ENCODE measurements around the gene BPHL. TPM values are rescaled to one million over a fixed set of nuclear protein-coding genes. Genes with fewer than 3 reads are reported as not detected.

BPHL gene
- total RNA-seq, 1 experiment from 2014 or later = 48.7 TPM

GRCh38 chr6:3147914-3148757 lies 29.6 kb downstream of the BPHL start:
- Histone ChIP-seq H3K4me1 (ENCODE audit: insufficient read depth, low read length) (no peaks in the 10 kb centered on the region; the same call in 1 of the 2 replicates), H3K9me3 (ENCODE audit: control insufficient read depth, low read depth, low read length) (no peaks in the 10 kb centered on the region), H2BK120ac (ENCODE audit: low read depth, low read length, poor library complexity, severe bottlenecking) (no peak overlapping the region), H2BK12ac (ENCODE audit: insufficient read length, low read depth, low read length) (no peak overlapping the region), H3K27me3 (ENCODE audit: insufficient read depth, low read length) (no peaks in the 10 kb centered on the region), H3K4me2 (ENCODE audit: insufficient read depth, insufficient read length, low read length) (no peak overlapping the region), H2BK5ac (ENCODE audit: insufficient read length, low read length) (no peak overlapping the region), H3K79me1 (ENCODE audit: insufficient read depth, low read depth, low read length, poor library complexity, severe bottlenecking) (no peaks in the 10 kb centered on the region), H4K5ac (ENCODE audit: insufficient read length, low read depth, low read length) (no peak overlapping the region), H3K18ac (ENCODE audit: insufficient read length, low read depth, low read length) (no peak overlapping the region), H3K79me2 (ENCODE audit: insufficient read depth, low read length) (no peaks in the 10 kb centered on the region), H3K4ac (ENCODE audit: low read depth, low read length) (no peak overlapping the region), H3K9ac (ENCODE audit: extremely low read depth, insufficient read length, low read length) (no peak overlapping the region), H2BK20ac (ENCODE audit: low read depth, low read length, poor library complexity, severe bottlenecking) (no peak overlapping the region), H2AK5ac (ENCODE audit: insufficient read length, low read length) (no peak overlapping the region), H3K56ac (ENCODE audit: insufficient read length, low read depth, low read length) (no peak overlapping the region), H3T11ph (ENCODE audit: low read length) (no peak overlapping the region), H3K14ac (ENCODE audit: insufficient read depth, low read length) (no peak overlapping the region), H3K27ac (ENCODE audit: insufficient read length, low read depth, low read length) (no peak overlapping the region), H2BK15ac (ENCODE audit: low read depth, low read length) (no peak overlapping the region), H2AFZ (ENCODE audit: low read length) (no peak overlapping the region), H4K91ac (ENCODE audit: insufficient read length, low read depth, low read length) (no peak overlapping the region), H3K23ac (ENCODE audit: insufficient read length, low read depth, low read length) (no peak overlapping the region), H3K23me2 (ENCODE audit: insufficient read length, low read depth, low read length, poor library complexity, severe bottlenecking) (no peaks in the 10 kb centered on the region), H4K8ac (replicated peaks; ENCODE audit: insufficient read length, low read depth, low read length) (no peak overlapping the region), H4K20me1 (ENCODE audit: control insufficient read depth, insufficient read depth, insufficient read length) (no peaks in the 10 kb centered on the region)
- H3K27ac Mint-ChIP-seq = peak overlapping the region in 1 of 3 experiments; percentile 51; a peak in 1 of 7 replicates
- peaks cover 9 to 21% of the 10 kb centered on the region in 2 experiments for H3K4me1 Mint-ChIP-seq
- H3K27me3 Mint-ChIP-seq (ENCODE audit: low read depth) = no peaks in the 10 kb centered on the region
- peak; percentile 41; the same call in 2 of the 3 replicates for TF ChIP-seq CTCF (conservative IDR thresholded peaks at IDR 0.05)
- WGBS (ENCODE audit: extremely low coverage, insufficient read length, low lambda C conversion rate) = no CpG with 5 or more reads among the region's 6 CpGs
- H3K9me3 Mint-ChIP-seq = peaks cover 0 to 2% of the 10 kb centered on the region in 2 experiments; a peak in 3 of 5 replicates
- DNase-seq = no peak
- no peak overlapping the region for H3K4me3 Mint-ChIP-seq
- peaks cover 27 to 80% (median 45%) of the 10 kb centered on the region in 3 experiments for H3K36me3 Mint-ChIP-seq (ENCODE audit: insufficient read depth in 1 of 3, low read depth in 3 of 3)

Data from H9 (cell line).